Muscle of back (tissue), 13 donors: ENCODE results near the gene LCMT1. TPM values are rescaled to one million over a fixed set of nuclear protein-coding genes. Genes with fewer than 3 reads are reported as not detected.
"Not testable (repeated sequence)": the region's sequence is repeated elsewhere in the genome, so short reads cannot be mapped to it uniquely, and the experiment has no call there.

ENCODE experiments used
- DNase-seq, 3 donors: peaks; one replicate each; pipeline versions ENCODE4 v3.0.0 to v3.0.0-alpha.2; 2013
- long read RNA-seq, 9 donors: transcript quantifications; one replicate each; lab custom pipeline, GENCODE V29; 2026
- polyA plus RNA-seq, 10 donors: library from polyadenylated mRNA; unstranded; fragments of 120-200 nt; gene quantifications; one replicate each; pipeline ENCODE4 v1.2.1, GENCODE V29; 2013; ENCODE audit not compliant: insufficient read length in 10 of 10

The LCMT1 gene
- polyA plus RNA-seq, result 10 to 100 TPM; 37.0 to 45.0 (median 39.9) TPM
- long read RNA-seq, donor 1, transcript LCMT1-209 (2 exons, 517 nt), result minor isoform, 9 of 21 reads
- long read RNA-seq, donor 1, transcript LCMT1-203 (11 exons, 1,368 nt), result major isoform, 11 of 21 reads
- long read RNA-seq, donor 1, partial matches to known transcripts, result 0 of 21 reads
- long read RNA-seq, donor 1, other reads (novel, unspliced or antisense), result 0 of 21 reads
- long read RNA-seq, donor 2, transcript LCMT1-209 (2 exons, 517 nt), result major isoform, 11 of 13 reads
- long read RNA-seq, donor 2, partial matches to known transcripts, result 0 of 13 reads
- long read RNA-seq, donor 2, other reads (novel, unspliced or antisense), result 0 of 13 reads
- long read RNA-seq, donor 3, result 0 reads
- long read RNA-seq, donor 4, transcript LCMT1-203 (11 exons, 1,368 nt), result major isoform, 5 of 9 reads
- long read RNA-seq, donor 4, partial matches to known transcripts, result 0 of 9 reads
- long read RNA-seq, donor 4, other reads (novel, unspliced or antisense), result 0 of 9 reads
- long read RNA-seq, donor 5, transcript LCMT1-209 (2 exons, 517 nt), result major isoform, 12 of 24 reads
- long read RNA-seq, donor 5, transcript LCMT1-203 (11 exons, 1,368 nt), result minor isoform, 11 of 24 reads
- long read RNA-seq, donor 5, partial matches to known transcripts, result 0 of 24 reads
- long read RNA-seq, donor 5, other reads (novel, unspliced or antisense), result 0 of 24 reads
- long read RNA-seq, donor 6, transcript LCMT1-203 (11 exons, 1,368 nt), result major isoform, 11 of 22 reads
- long read RNA-seq, donor 6, transcript LCMT1-209 (2 exons, 517 nt), result minor isoform, 9 of 22 reads
- long read RNA-seq, donor 6, partial matches to known transcripts, result 0 of 22 reads
- long read RNA-seq, donor 6, other reads (novel, unspliced or antisense), result 0 of 22 reads
- long read RNA-seq, donor 7, transcript LCMT1-209 (2 exons, 517 nt), result major isoform, 6 of 12 reads
- long read RNA-seq, donor 7, partial matches to known transcripts, result 0 of 12 reads
- long read RNA-seq, donor 7, other reads (novel, unspliced or antisense), result 0 of 12 reads
- long read RNA-seq, donor 8, transcript LCMT1-203 (11 exons, 1,368 nt), result minor isoform, 5 of 17 reads
- long read RNA-seq, donor 8, transcript LCMT1-209 (2 exons, 517 nt), result major isoform, 11 of 17 reads
- long read RNA-seq, donor 8, partial matches to known transcripts, result 0 of 17 reads
- long read RNA-seq, donor 8, other reads (novel, unspliced or antisense), result 0 of 17 reads
- long read RNA-seq, donor 9, partial matches to known transcripts, result 0 of 3 reads
- long read RNA-seq, donor 9, other reads (novel, unspliced or antisense), result 0 of 3 reads

DNA sequence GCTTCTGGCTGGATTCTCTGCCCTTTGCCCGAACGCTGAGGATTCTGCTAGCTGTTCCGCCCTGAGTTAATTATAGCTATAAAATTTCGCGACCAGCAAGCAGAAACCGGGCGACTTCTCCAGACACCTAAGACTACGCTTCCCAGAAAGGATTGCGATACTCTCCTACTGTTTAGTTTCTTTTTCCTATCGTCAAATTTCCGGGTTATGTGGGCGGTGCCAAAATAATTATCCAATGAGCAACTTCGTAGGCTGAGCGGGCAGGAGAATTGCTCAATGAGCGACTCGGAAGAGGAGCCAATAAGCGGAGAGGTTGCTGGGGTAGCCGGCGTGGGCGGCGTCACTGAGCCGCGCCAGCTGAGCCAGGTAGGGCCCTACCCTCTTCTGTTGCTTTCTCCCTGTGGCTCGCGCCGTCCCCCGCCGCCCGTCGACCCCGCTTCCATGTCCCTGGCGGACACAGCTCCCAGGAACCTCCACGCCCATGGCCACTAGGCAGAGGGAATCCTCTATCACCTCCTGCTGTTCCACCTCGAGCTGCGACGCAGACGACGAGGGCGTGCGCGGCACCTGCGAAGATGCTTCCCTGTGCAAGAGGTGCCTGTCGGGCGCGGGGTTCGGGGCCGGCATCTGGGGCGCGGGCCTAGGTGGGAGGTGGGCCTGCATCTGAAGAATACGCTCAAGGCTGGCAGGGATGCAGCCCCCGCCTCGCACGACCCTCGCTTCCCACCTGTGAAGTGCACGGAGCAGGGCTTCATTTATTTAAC, at the start of gene LCMT1:
Gene LCMT1 (plus strand): TSS at position 340 of the 764 bp plus-strand sequence. CDS start 142 bp downstream, at position 482.
- peak; percentile 97 to 99 (median 98) for DNase-seq

- DNase-seq, result no peak
These were observed 48.4 kb upstream of the LCMT1 start for GRCh38 chr16:25063102-25063501.

GRCh38 chr16:25063865-25064264, 47.7 kb upstream of the LCMT1 start:
- DNase-seq, result no peak

GRCh38 chr16:25064281-25064680, 47.3 kb upstream of the LCMT1 start:
- not testable (repeated sequence) for DNase-seq

- DNase-seq, result peak in 1 of 3 donors; percentile 63
These were observed 46.6 kb upstream of the LCMT1 start for GRCh38 chr16:25064937-25065336.

DNA sequence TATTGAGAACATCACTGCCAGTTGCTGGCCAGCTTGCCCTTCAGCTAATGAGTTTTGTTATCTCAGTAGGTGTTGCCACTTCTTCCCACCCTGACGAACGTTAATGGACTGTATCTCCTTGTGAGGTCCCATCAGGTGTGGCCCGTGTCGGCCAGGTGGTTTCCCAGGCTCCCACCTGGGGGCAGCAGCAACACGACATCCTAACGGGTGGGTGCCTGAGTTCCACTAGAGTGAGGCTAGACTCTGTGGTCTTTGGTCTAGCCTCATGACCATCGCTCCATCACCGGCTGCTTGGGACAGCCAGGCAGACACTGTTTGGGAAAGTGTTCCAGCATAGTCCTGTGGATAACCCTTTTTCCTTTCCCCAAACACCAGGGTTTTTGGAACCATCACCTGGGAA, 45.6 kb upstream of the LCMT1 start:
- no peak for DNase-seq

GRCh38 chr16:25066426-25066746, 45.2 kb upstream of the LCMT1 start:
- DNase-seq, result no peak

- peak; percentile 76 to 92 (median 87) for DNase-seq
These were observed 44.6 kb upstream of the LCMT1 start for GRCh38 chr16:25066747-25067631.

DNA sequence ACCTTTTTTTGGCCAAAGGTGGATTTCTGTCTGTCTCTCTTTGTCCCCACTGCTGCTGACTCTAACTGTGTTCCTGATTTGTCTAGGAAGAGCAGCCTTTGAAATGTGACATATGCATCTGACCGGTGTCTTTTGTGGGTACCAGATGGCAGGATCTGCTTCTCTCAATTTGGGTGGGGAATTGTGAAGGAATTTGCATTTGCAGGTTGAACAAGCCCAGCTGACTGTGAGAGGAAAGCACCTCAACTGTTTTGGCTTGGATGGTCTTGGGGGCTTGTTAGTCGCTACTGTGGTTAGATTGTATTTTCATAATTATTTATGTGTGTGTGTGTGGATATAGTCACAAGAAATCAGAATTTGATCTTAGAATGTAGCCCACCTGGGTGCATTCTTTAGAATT, 37.7 kb upstream of the LCMT1 start:
- DNase-seq, result no peak

DNA sequence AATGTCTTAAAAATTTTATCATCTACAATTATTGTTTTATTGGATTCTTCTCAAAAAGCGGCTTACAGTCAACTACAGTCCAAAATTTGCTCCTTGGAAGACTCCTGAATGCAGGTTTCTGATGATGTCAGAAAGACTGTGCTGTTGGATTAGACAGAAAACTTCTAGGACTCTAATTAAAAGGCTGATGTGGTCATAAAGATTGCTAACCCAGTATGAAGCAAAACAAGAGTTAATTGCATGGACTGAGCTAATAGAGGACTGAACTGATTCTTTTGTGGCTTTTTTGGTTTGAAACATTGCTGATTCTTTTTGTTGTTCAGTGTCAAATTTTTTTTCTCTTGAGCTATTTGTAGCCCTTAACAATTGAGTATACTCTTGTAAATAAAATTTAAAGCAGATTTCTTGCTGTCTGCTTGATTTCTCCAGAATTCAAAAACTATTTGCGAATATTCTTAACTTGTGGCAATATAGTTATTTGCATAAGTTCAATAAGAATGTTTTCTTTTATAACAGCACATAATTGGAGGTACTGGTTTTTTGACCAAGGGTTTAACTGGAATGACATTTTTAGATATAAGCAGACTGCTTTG, 33.1 kb upstream of the LCMT1 start:
- DNase-seq, result no peak

- no peak for DNase-seq
These were observed 31.7 kb upstream of the LCMT1 start for GRCh38 chr16:25079637-25080378.

- DNase-seq, result no peak
These were observed 31.0 kb upstream of the LCMT1 start for GRCh38 chr16:25080420-25081131.

DNA sequence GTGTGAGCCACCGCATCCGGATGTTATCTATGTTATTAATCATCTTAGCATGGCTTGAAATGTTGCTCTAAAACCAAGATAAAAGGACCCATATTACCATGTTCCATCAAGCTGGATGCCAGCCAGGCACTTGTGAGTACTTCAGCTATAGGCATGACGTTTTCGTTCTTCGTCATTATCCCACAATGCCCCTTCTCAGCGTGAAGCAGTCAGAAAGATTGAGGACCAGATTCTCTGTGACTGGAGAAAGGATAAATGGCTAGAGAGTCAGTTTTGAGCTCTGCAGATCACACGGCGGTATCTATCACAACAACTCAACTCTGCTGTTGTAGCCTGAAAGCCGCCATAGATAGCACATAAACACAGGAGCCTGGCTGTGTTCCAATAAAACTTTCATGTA, 29.8 kb upstream of the LCMT1 start:
- no peak for DNase-seq

GRCh38 chr16:25083065-25083464, 28.5 kb upstream of the LCMT1 start:
- no peak for DNase-seq

DNA sequence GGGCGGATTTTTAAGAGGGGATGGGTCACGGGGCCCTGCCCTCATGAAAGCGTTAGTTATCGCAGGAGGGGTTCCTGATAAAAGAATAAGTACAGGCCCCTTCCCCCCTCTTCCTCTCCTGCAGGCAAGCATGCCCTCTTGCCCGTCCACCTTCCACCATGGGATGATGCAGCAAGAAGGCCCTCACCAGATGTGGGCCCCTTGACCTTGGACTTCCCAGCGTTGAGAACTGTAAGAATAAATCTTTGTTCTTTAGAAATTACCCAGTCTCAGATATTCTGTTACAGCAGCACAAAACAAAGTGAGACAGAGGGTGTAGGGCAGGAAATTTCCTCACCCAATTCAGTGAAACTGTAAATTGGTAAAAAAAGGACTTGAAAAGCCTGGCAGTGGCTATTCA, 27.8 kb upstream of the LCMT1 start:
- DNase-seq, result no peak

- DNase-seq, result no peak
These were observed 26.7 kb upstream of the LCMT1 start for GRCh38 chr16:25084797-25085196.

GRCh38 chr16:25087761-25088160, 23.8 kb upstream of the LCMT1 start:
- DNase-seq, result no peak

DNA sequence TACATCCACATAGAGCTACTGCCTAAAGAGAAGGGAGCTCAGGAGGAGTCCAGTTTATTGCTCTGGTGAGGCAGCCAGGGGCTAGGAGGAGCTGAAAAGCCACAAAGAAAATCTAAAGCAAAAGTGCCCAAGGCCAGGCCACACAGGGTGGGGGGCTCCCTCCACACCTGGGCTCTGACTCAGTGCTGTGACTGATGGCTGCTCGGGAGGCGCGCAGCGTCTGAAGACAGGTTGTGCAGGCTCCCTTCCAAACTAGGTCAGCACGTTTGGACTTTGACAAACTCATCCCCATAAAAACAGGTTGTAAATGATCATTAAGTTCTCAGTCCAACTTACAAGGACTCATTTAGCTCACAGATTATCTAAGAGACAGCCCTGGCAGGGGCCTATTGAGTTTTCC, 22.2 kb upstream of the LCMT1 start:
- no peak for DNase-seq
